ENCODE results near the gene SRBD1.
"Not testable (repeated sequence)": the region's sequence is repeated elsewhere in the genome, so short reads cannot be mapped to it uniquely, and the experiment has no call there.

The SRBD1 gene

GRCh38 chr2:45460825-45461224 is 150.2 kb downstream of the SRBD1 start:
- DNase-seq: no peak

GRCh38 chr2:45459860-45460259 is 151.2 kb downstream of the SRBD1 start:
- DNase-seq: no peak

- DNase-seq: no peak
These were observed 152.0 kb downstream of the SRBD1 start for GRCh38 chr2:45458909-45459563.

GRCh38 chr2:45457211-45457945 is 153.7 kb downstream of the SRBD1 start:
- DNase-seq: no peak

DNA sequence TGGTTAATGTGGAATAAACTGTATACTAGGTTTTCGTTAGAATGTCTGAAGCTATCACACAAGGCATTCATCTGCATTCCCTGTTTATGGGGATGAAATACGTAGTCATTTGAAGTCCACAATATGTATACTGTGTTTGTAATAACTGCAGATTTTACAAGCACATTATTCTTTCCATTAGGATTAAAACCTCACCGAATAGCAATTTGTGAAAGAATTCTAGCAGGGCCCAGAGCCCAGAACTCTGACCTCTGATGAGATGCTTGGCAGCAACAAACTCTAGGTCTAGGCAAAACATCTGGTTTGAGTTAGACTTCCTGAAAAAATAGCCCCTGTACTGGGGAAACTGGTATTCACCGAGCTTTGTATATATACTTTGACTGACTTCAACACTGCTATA is 158.2 kb downstream of the SRBD1 start:
- DNase-seq: no peak

DNA sequence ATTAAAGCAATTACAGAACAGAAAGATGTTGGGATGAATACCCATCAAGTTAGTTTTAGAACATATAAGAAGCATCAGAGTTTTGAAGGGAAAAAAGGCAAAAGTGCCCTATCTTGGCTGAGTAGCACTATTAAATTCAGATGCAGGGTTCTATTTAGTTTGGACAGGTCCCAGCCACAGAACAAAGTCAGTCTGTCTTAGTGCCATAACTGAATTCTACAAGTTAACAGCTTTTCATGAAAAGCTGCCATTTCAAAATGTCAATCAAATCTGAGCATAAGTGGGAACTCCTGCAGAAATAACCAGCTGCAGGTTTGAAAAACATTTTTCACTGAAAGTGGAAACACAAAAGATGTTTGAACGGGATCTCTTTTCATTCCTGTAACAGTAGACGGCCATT is 160.4 kb downstream of the SRBD1 start:
- no peak for DNase-seq

DNA sequence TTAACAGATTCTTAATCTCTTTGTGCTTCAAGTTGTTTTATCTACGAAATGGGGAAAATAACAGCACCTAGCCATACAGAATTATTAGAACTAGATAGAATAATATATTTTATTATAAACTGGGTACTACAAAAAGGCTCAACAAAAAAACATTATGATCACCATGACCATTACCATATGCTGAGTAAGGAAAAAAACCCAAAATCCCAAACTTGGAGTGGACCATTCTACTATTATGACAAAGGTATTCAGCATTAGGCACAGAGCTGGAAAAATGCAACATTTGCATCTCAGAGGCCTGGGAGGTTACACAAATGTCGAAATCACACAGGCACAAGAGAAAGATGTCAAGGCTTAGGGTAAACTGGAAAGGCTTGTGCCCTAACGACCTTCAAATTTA is 162.8 kb downstream of the SRBD1 start:
- DNase-seq: no peak

- no peak for DNase-seq
These were observed 165.1 kb downstream of the SRBD1 start for GRCh38 chr2:45446016-45446415.

GRCh38 chr2:45445037-45445436 is 166.0 kb downstream of the SRBD1 start:
- no peak for DNase-seq

GRCh38 chr2:45443012-45443411 is 168.1 kb downstream of the SRBD1 start:
- DNase-seq: no peak

DNA sequence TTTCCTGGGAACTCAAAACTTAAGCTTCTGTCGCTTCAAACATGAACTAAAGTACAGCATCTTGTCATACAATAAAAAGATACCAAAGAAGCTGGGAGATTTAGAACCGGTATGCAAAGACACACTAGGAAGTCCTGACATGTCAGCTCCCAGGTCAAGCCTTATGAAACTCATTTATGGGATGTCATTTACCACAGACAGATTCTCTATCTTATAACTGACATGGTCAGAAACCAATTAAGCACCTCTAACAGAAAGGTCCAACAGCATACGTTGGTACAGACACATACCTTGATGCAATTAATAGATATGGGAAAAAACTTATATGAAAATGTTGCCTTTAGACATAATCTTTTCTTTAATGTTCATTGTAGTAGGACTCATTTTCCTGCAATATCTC is 169.0 kb downstream of the SRBD1 start:
- no peak for DNase-seq

DNA sequence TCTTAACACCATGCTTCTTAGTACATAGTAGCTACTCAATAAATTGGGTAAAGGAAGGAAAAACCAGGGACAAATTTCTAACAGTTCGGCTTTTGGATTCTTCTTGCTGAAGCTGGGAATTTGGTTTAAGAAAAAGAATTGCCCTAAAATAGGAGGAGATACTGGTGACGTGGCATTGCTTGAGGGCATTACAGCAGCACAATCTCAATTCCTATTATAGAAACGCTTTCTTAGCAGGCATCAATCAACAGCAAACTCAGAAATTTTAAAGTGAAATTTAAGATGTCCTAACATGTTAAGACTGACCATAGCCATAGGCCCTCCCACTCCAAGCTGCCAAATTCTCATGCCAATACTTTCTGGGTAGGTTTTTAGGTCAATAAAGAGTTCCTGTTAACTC is 169.5 kb downstream of the SRBD1 start:
- DNase-seq: no peak

- no peak for DNase-seq
These were observed 171.0 kb downstream of the SRBD1 start for GRCh38 chr2:45439788-45440773.

DNA sequence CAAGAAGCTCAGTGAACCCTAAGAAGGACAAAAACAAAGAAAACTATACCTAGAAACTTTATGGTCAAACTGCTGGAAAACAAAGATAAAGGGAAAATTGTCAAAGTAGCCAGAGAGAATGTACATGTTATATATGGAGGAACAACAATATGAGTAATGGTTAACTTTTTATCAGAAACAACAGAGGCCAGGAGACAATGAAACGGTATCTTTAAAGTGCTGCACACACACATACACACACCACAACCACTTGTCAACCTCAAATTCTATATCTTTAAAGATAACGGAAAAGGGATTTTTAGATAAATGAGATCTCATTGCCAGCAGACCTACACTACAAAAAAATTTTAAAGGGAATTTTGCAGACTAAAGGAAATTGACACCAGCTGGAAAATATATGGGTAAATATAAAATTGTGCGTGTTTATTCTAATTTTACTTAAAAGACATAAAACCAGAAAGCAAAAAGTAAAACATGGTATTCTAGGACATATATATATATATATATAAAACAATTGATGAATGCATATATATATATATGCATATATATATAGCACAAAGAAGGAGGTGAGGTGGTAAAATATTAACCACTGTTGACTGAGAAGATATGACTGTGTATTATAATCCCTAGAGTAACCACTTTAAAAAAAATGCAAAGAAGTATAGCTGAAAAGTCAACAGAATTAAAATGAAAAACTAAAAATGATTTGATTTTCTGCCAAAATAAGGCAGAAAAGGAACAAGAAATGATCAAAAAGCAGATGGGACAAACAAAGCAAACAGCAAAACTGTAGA is 172.0 kb downstream of the SRBD1 start:
- DNase-seq: no peak

- DNase-seq: no peak
These were observed 174.6 kb downstream of the SRBD1 start for GRCh38 chr2:45436456-45436855.

GRCh38 chr2:45435316-45435715 is 175.8 kb downstream of the SRBD1 start:
- DNase-seq: no peak

DNA sequence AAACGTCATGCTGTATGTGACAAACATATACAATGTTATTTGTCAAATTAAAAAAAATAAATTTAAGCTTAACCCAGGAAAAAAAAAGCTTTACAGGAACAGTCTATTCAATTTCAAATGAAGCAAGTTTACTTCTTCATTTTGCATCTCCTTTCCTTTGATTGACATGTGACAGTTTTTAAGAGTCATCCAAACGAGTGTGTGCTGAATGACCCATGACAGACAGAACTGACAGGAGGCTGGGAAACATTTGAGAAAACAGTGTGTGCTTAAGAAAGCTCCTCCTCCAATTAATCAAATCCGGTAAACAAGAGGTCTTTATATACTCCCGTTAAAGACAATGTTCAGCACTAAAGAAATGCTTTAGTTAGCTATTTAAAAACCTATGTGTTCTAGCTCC is 177.7 kb downstream of the SRBD1 start:
- DNase-seq: no peak

- DNase-seq: no peak
These were observed 178.7 kb downstream of the SRBD1 start for GRCh38 chr2:45432406-45432805.

- not testable (repeated sequence) for DNase-seq
These were observed 185.0 kb downstream of the SRBD1 start for GRCh38 chr2:45426025-45426424.

- DNase-seq: no peak
These were observed 188.1 kb downstream of the SRBD1 start for GRCh38 chr2:45422921-45423320.

GRCh38 chr2:45418532-45418931 is 192.5 kb downstream of the SRBD1 start:
- DNase-seq: no peak

DNA sequence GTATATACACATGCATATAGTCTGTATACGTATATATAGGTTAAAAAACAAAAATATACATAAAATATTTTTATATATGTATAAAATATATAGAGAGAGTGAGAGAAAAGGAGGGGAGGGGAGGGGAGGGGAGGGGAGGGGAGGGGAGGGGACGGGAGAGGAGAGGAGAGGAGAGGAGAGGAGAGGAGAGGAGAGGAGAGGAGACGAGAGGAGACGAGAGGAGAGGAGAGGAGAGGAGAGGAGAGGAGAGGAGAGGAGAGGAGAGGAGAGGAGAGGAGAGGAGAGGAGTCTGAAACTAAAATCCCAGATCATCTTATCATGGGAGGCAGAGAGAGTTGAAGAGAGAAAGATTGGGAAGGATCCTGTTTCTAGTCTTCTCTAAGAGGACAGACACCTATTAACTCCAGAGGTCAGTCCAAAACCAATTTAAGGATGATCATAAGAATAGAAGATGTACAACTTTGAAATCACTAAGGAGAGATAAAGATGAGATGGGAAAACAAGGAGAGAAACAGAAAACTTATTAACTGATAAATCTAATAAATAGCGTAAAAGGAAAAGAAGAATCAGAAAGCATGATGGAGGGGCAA is 195.4 kb downstream of the SRBD1 start:
- DNase-seq: no peak
